Vagina (tissue), 2 donors: ENCODE measurements around the gene SAT1.

Experiments used
- POLR2AphosphoS5 ChIP-seq, 2 donors: sonication (generic); formaldehyde crosslinking; IDR thresholded peaks; one replicate each; pipeline ENCODE4 v1.9.0; 2017; ENCODE audit warnings: antibody characterized with exemption in 2 of 2, mild to moderate bottlenecking in 2 of 2, low read depth in 1 of 2; ENCODE audit not compliant: insufficient read depth in 1 of 2
- TF ChIP-seq, protein P1 (sequence below), 3 experiments: fragments of 450-650 bp in 2 of 3; fragments of 200-600 bp in 1 of 3; sonication (generic) in 1 of 3; IDR thresholded peaks; one replicate each; pipeline ENCODE4 v1.5.1; 2017 to 2019; ENCODE audit warnings: antibody characterized with exemption in 3 of 3, mild to moderate bottlenecking in 2 of 3, moderate library complexity in 2 of 3

DNA sequence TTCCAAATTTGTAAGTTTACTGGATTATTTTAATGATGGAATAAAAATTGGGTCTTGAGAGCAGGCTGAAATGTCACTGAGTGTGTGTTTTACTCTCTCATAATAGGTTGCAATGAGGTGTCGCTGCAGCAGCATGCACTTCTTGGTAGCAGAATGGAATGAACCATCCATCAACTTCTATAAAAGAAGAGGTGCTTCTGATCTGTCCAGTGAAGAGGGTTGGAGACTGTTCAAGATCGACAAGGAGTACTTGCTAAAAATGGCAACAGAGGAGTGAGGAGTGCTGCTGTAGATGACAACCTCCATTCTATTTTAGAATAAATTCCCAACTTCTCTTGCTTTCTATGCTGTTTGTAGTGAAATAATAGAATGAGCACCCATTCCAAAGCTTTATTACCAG, 2.6 kb downstream of the SAT1 start:
- TF ChIP-seq, protein P1, sequence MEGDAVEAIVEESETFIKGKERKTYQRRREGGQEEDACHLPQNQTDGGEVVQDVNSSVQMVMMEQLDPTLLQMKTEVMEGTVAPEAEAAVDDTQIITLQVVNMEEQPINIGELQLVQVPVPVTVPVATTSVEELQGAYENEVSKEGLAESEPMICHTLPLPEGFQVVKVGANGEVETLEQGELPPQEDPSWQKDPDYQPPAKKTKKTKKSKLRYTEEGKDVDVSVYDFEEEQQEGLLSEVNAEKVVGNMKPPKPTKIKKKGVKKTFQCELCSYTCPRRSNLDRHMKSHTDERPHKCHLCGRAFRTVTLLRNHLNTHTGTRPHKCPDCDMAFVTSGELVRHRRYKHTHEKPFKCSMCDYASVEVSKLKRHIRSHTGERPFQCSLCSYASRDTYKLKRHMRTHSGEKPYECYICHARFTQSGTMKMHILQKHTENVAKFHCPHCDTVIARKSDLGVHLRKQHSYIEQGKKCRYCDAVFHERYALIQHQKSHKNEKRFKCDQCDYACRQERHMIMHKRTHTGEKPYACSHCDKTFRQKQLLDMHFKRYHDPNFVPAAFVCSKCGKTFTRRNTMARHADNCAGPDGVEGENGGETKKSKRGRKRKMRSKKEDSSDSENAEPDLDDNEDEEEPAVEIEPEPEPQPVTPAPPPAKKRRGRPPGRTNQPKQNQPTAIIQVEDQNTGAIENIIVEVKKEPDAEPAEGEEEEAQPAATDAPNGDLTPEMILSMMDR (IDR thresholded peaks at IDR 0.05), result no peak
- no peak for TF ChIP-seq POLR2AphosphoS5 (IDR thresholded peaks at IDR 0.05; ENCODE audit: insufficient read depth in 1 of 2, low read depth in 1 of 2)
